ENCODE results near the gene TEX29.

TEX29 gene

DNA sequence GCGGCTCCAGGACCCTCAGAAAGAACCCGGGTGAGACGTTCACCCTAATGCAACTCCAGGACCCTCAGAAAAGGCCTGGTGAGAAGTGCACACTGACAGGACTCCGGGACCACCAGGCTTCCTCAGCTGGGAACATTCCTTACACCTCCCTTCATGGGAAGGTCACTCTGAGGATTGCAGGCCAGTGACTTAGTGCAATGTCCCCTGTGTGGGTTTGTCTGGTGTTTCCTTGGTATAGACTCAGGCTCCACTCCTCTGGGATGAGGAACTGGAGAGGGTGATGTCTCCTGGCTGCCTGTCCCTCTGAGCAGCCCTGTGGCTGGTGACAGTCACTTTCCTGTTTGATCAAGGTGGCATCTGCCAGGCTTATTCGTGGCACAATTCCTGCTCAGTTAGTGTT, 49.7 kb downstream of the TEX29 start:
- no peak for DNase-seq (ENCODE audit: low spot score)

DNA sequence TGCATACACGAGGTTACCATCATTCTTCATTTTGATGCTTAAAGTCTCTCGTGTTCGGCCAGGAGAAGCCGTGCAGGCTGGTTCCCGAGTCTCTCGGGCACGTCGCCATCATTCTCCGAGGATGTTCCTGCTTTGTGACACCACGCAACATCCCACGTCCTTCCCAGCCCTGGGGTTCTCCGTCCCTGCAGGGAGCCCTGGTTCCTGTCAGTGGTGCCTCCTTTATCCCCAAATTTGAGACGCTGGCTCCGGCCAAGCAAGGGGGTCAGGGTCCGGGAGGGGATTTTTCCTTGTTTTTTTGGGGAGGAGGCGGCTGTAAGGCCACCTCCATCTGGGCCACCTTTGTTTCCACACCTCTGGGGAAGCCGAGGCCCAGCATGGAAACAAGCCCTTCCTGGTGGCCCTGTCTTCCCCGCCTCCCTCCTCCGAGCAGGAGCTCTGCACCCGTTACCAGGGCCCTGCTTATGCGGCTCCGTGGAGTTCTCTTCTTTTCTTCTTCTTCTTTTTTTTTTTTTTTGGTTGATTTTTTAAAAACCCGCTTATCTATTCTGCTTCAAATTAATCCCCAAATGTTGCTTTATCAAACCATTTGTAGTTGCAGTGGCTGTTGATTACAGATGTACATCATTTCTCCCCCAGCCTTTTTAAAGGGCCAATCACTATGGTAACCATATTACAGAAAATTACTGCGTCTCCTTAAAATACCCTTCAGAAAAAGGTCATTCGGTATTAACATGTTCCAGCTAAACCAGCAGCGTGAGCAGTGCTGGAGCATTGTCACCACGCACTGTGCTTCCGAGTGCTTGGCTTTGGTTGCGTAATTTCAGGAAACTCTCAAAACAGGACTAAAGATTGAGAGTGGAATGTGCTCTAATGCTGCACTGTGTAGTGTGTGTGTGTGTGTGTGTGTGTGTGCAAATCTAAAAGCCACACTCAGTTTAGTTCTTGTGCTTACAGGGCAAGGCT, 50.4 kb downstream of the TEX29 start:
- no peak for DNase-seq (ENCODE audit: low spot score)

DNA sequence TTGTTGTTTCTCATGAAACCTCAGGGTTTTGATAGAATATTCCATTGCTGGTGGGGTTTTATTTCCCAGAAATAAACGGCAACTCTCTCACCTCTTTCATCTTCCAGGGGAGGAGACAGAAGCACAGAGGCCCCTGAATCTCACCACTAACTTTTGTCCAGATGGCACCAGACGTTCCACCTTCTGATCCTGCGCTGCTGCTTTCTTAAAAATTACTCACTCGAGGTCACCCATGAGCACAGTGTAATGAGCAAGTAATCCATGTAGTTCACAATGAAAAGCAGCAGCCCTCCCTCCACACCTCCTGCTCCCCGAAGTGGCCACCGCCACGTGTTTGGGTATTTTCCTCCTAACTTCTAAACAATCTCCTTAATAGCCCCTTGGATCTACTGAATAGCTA, 51.3 kb downstream of the TEX29 start:
- DNase-seq (ENCODE audit: low spot score) = no peak

DNA sequence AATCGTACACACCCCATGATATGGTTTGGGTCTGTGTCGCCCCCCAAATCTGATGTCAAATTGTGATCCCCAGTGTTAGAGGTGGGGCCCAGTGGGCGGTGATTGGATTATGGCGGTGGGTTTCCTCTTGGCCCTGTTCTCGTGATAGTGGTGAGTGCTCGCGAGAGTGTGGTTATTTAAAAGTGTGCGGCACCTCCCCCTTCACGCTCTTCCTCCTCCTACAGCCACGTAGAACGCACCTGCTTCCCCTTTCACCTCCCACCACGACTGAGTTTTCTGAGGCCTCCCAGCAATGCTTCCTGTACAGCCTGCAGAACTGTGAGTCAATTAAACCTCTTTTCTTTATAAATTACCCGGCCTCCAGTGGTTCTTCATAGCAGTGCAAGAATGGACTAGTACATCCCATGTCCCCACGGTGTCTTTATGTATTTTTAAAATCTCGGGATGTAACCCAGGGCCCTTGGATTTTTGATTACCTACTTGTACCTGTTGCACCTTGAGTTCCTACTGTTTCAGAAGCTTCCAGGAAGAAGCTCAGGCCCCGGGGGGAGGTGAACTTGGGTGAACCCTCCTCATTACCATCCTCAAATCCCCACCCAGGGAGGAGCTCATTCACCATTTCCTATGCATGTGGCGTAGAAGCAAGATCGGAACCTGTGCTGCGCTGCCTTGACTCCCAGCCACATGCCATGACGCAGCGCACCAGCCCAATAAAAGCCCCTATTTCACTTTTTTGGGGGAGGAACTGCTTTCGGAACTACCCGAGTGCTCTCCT, 52.4 kb downstream of the TEX29 start:
- no peak for DNase-seq (ENCODE audit: low spot score)

DNA sequence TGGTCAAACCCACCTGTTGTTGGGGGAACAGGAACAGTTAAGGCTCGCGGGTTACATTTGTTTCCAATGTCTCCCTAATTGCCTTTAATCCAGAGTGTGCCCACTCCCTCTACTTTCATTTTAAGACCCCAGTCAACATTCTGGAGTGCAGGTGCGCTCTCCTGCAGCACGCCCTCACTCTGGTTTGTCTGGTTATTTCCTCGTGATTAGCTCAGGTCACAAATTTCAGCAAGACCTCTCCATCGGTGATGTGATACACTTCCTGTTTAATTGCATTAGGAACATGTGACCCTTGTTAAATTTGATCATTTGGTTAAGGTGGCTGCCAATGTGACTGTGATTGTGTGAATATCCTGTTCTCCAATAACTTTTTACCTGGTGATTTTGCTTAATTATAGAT, 53.0 kb downstream of the TEX29 start:
- no peak for DNase-seq (ENCODE audit: low spot score)

DNA sequence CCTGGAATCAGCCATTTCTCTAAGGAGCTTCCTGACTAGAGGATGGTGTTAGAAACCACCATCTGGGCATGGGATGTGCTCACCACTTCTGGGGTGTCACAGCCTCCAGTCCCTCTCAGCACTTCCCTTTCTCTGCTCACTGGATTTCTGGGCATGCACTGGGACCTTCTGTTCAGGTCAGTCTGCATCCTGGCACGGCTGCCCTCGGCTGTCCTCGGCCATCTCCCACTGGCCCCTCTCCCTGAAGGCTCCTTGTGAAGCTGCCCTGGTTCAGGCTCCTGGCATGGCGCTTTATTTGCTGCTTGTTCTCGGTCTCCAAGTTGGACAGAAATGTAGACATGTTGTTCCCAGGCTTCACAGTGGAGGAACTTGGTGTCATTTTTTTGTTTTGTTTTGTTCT, 60.0 kb downstream of the TEX29 start:
- DNase-seq (ENCODE audit: low spot score) = no peak

DNA sequence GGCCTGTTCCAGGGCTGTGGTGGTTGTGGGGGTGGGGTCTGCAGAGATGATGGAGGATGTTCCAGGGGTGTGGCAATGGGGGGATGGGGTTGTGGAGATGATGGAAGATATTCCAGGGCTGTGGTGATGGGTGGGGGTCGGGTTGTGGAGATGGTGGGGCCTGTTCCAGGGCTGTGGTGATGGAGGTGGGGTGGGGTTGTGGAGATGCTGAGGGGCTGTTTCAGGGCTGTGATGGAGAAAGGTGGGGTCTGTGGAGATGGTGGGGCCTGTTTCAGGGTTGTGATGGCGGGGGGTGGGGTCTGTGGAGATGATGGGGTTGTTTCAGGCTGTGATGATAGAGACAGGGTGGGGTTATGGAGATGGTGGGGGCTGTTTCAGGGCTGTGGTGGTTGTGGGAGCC, 62.0 kb downstream of the TEX29 start:
- no peak for DNase-seq (ENCODE audit: low spot score)

DNA sequence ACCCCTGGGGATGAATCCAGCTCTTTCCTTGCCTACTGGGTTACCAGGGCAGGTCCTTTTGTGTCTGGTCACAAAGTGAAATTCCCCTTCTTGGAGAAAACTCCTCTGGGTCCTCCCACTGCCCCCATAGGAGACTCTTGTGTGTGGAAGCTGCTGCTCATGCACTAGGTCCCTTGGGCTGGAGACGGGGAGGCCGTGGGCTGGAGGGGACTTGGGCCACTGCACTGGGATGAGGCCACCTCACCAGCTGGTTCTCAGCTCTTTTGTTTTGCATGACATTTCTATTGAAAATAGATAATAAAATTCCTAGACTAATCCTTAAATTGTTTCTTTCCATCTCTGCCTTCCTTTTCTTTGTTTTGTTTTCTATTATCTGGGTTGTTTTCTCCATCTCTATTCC, 62.4 kb downstream of the TEX29 start:
- DNase-seq (ENCODE audit: low spot score) = no peak

DNA sequence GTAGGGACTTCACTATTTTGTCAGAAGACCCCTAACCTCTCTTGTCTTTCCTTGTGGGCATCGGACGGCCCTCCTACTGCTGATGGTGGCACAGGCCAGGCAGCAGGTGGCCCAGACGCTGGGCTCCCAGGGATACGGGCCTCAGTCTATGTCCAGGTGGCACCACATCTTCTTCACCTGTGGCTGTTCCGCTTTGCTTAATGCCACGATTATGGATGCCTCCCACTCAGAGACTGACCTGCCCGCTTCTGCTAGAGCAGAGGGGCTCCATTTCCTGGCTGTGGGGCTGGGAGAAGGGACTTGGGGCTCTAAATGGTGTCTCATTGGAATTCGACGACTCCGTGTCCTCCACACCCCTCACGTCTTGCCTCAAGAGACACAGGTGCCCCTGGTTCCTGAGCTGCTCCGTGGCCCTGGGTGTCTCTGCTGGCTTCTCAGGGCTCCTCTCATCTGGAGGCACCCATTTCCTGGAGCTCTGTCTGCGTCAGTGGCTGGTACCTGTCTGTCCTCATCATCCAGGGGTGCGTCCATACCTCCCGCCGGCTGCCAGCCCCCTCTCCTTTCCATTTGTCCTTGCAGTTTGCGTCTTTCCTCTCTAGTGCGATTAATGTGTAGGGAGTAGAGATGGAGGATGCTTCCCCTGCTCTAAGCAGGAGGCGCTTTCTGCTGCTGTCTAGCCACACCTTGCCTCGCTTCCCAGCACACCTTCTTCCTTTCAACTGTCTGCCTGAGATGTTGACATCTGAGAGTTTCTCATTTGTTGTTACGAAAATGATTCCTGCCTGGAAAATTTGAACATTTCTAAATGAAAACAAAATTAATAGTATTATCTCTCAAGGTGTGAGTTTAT, 63.4 kb downstream of the TEX29 start:
- DNase-seq (ENCODE audit: low spot score) = no peak

DNA sequence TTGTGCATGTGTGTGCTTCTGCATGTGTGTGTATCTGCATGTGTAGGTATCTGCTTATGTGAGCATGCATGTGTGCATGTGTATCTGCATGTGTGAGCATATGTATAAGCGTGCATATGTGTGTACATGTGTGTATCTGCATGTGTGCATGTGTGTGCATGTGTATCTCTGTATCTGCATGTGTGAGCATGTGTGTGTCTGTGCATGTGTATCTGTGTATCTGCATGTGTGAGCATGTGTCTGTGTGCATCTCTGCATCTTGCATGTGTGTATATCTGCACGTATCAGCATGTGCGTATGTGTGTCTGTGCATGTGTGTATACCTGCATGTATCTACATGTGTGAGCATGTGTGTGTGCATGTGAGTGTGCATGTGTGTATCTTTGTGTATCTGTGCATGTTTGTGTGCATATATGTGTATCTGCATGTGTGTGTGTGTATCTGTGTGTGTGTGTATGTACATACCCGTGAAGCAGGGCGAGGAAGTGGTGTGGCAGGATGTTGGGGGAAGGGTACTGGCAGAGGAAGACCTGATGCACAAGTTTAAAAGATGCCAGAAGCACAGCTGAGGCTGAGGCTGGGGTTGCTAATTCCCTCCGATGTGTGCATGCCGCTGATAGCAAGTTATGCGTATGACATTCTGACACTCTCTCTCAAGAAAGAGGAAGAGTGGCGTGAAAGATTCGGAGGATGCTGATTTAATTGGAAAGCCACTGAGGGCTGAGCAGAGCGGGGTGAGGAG, 64.2 kb downstream of the TEX29 start:
- no peak for DNase-seq (ENCODE audit: low spot score)

DNA sequence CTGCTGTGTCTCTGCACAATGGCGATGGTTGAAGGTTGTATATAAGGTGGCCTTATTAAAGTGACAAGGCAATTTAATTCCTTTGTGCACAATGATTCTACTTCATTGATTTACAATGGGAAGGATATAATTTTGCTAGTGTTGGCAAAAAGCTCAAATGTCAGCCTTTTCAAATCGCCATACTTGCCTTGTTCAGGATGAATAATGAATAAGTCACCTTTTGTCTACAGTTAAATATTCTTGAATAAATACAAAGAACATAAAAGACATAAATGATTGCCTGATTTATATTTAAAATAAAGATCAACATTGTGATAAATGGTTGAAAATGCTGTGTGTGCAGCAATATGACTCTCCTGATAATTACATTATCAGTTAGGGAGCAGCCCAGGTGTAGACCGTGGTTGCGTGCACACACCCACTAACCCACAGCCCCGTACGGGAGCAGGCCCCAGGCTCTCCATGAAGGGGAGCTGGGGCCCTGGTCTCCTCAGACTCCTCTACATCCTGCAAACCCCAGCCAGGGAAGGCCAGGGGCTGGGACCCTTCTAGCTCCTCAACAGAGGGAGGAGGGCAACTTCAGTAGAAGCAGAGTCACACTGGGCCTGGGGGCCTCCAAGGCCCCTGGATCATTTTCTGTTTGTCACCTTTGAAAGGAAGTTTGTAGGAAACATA, 64.9 kb downstream of the TEX29 start:
- no peak for DNase-seq (ENCODE audit: low spot score)

DNA sequence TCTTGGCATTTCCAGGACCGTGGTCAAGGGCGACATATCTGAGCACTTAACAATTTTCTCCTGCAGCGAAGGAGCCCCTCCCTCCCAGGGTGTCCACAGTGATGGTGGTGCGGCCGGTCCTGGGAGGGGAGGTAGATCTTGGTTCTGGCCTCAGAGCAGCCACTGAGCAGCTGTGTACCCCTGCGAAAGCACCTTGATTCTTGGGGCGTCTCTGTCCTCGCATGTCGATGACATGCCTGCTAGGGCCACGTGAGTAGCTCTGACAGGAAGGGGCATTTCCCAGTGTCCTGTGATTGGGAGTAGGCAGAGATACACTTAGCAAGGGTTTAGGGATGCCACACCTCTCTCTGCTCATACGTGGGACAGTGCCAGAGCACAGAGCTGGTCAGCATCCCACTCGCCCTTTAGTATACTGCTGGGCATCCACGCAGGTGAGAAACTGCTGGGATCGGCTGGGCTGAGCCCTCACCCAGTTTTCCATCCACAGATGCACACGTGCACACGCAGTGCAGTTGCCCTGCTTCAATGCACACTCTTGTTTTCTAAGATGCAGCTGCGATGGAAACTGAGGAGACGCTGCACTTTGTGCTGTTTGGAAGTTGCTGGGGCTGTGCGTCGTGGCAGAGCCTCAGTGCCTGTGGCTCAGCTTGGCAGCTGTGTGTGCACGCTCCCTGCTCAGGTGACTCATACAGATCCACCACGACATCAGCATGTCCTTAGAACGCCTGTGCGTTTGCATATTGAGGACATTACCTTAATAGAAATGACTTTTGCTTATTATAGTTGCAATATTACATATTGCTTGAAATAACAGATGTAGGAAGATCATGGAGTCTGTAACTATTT, 66.8 kb downstream of the TEX29 start:
- DNase-seq (ENCODE audit: low spot score) = no peak

DNA sequence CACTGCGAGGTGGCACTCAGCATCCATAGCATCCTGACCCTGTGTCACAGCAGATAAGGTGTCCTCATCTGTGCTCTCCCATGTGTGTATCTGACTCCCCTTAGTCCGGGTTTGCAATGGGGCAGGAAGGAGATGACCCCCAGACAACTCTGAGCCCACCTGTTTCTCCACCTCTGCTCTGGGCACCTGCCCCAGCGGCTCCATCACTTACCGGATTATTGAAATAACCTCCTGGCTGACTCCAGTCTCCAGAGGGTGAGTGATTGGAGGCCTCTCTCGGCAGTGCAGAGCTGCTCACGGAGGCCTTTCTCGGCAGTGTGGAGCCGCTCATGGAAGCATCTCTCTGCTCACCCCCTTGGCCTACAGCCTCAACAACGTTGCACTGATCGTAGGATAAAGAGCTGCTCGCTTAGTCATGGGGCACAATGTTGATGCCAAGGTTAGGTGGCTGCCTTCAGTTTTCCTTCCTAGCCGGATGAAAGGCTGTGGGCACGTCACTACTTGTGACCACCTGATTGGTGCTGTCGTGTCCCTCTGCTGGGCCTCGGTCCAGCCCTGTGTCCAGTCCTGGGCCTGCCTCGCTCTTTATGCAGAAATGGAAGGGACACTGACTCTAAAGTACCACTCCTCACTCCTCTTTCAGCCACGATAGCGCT, 67.6 kb downstream of the TEX29 start:
- DNase-seq (ENCODE audit: low spot score) = no peak

DNA sequence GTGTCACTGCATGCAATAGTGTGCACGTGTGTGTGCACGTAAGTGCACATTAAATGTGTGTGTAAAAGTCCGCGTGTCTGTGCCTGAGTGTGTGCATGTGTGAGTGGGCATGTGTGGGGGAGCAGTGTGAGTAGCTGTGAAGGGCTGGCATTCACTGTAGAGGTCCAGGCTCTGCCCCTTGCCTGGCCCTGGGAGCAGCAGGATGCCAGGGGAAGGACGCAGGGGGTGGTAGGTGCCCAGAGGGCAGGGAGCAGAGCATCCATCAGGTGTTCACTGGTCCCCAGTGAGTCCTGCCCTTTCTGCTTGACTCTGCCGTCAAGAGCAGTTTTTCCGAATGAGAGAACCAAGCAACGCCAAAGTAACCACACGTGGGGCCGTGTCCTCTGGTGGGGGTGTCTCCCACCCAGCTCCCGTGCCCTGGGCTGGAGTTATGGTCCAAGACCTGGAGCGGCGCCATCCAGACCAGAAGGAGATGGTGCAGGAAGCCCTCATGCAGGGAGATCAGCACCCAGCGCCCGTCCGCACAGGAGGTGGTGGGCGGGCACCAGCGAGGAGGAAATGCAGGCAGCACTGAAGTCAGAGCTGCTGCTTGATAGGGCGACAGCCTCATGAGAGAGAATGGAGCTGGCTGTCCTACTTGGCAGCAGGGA, 68.5 kb downstream of the TEX29 start:
- DNase-seq (ENCODE audit: low spot score) = no peak

DNA sequence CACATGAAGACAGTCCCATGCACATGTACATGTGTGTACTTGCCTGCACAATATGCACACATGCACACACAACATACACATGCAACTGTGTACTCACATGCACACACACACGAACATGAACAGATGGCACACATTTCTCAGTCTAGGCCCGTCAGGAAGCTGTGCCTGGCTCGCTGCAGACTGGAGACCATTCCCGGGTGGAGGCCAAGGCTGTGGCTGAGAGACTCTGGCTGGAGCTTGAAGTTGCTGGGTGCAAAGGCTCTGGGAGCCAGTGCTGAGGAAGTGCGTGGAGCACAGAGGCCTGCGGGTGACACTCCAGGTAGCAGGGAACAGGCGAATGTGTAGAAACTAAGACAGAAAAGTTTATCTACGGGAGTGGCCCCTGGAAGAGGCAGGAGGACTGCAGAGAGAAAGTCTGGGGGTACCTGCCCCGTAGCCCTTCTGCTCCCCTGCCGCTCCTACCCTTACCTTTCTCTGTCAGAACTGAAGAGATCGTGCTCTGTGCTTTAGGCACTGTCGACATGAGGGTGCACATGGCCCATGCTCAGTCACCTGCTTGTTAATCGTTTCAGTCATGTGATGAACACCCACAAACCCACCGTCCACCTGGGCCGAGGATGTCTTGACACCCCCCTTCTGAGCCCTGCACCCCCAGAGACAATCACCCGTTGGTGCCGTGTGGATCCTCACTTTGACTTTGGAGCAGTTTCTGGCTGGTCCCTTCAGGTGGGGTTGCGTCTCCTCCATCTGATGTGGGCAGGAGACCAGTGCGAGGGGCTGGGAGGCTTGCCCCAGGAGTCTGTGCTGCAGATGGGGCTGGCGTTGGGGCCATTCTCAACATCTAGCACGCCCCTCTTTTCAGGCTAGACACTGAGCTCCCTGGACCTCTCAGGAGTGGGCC, 69.4 kb downstream of the TEX29 start:
- DNase-seq (ENCODE audit: low spot score) = no peak

DNA sequence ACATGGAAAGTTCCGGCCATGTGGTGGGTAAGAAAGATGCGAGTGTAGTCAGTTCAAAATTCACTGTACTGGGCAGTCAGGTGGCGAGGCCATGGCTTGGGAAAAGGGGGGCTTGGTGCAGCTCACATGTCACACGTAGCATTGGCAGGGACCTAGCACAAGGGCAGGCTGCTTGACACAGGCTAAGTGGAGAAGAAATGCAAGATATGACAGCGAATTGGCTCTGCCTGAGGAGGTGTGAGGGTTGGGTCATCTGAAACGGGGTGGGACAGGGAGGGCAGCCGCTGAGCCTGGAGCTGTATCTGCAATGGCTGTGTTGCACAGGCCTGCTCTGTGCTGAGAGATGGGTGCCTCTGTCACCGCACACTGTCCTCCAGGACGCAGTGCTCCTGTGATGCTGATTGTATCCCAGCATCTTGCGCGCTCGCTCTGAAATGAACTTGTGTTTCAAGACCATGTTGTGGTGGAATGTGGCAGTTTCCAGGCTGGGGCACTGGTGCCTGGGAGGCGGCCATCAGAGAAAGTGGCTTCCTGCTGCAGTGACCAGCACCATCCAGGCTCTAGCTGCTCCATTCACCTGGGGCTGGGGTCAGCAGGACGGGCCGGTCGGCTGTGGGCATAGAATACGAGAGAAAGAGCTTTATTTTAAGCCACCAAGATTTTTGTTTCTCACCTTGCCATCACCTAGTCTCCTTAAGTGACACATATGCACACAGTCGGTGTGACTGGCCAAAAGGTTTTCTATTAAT, 70.3 kb downstream of the TEX29 start:
- DNase-seq (ENCODE audit: low spot score) = no peak

DNA sequence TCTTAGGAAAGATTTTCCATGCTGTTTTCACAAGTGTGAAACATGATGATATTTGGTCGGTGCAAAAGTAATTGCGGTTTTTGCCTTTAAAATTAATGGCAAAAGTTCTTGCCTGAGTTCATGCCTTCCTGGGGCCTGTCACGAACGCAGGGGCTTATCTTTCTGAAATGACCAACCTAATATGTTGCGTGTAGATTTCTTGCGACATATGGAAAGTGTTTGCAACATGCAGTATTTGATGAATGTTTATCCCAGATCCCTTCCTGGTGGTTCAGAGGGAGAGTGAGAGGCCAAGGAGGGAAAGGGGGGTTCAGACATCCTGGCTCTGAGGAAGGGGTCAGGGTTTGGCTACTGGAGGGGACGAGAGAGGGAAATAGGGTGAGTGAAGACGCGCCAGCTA, 72.0 kb downstream of the TEX29 start:
- DNase-seq (ENCODE audit: low spot score) = no peak
